Type B pancreatic cell (in vitro differentiated cells): Measurements from ENCODE around the gene DDX54. TPM values are rescaled to one million over a fixed set of nuclear protein-coding genes. Genes with fewer than 3 reads are reported as not detected.
A peak's percentile ranks its signal among the peaks of the same experiment; 100 is the strongest.

Experiments used
- DNase-seq: peaks from one replicate; pipeline ENCODE4 v3.0.0; 2021; ENCODE audit warnings: mixed read lengths; ENCODE audit not compliant: unreplicated experiment; ENCODE audit errors: extremely low spot score
- H3K27ac Mint-ChIP-seq: 2 replicates; pipeline ENCODE4 v1.8.0; 2021; ENCODE audit warnings: mild to moderate bottlenecking, mixed read lengths
- H3K27me3 Mint-ChIP-seq: 2 replicates; pipeline ENCODE4 v1.8.0; 2021; ENCODE audit warnings: mixed read lengths
- H3K36me3 Mint-ChIP-seq: 2 replicates; pipeline ENCODE4 v1.8.0; 2021; ENCODE audit warnings: mixed read lengths
- H3K4me1 Mint-ChIP-seq: one replicate; pipeline ENCODE4 v1.8.0; 2021; ENCODE audit warnings: mixed read lengths; ENCODE audit not compliant: unreplicated experiment
- H3K4me3 Mint-ChIP-seq: 2 replicates; pipeline ENCODE4 v1.8.0; 2021; ENCODE audit warnings: mild to moderate bottlenecking, mixed read lengths
- H3K9me3 Mint-ChIP-seq: 2 replicates; pipeline ENCODE4 v1.8.0; 2021; ENCODE audit warnings: mixed read lengths
- total RNA-seq: library from RNA; stranded (reverse); gene quantifications from 2 replicates; pipeline ENCODE4 v1.2.1, GENCODE V29; 2021; ENCODE audit warnings: low replicate concordance
- TF ChIP-seq, protein P1 (sequence below): fragments of 200-600 bp; sonication (generic); conservative IDR thresholded peaks from 2 replicates; pipeline ENCODE4 v1.5.0; 2021; ENCODE audit warnings: antibody characterized with exemption, mild to moderate bottlenecking

DDX54 gene
- total RNA-seq, 1 donor from 2014 or later, result 66.1 TPM

- Mint-ChIP-seq H3K27me3 (peaks cover 24% of the 10 kb centered on the region), H3K36me3 (no peaks in the 10 kb centered on the region)
These were observed 35.7 kb downstream of the DDX54 start, which contains the start of gene CFAP73 for GRCh38 chr12:113149361-113150150. CFAP73 (plus strand) TSS chr12:113149724; CDS start chr12:113149858, 134 bp downstream.

GRCh38 chr12:113146999-113147398 lies 38.3 kb downstream of the DDX54 start:
- no peak overlapping the region for H3K27ac Mint-ChIP-seq
- peaks cover 3% of the 10 kb centered on the region for H3K27me3 Mint-ChIP-seq
- no peak overlapping the region for H3K4me3 Mint-ChIP-seq
- H3K9me3 Mint-ChIP-seq, result no peaks in the 10 kb centered on the region
- TF ChIP-seq, protein P1, sequence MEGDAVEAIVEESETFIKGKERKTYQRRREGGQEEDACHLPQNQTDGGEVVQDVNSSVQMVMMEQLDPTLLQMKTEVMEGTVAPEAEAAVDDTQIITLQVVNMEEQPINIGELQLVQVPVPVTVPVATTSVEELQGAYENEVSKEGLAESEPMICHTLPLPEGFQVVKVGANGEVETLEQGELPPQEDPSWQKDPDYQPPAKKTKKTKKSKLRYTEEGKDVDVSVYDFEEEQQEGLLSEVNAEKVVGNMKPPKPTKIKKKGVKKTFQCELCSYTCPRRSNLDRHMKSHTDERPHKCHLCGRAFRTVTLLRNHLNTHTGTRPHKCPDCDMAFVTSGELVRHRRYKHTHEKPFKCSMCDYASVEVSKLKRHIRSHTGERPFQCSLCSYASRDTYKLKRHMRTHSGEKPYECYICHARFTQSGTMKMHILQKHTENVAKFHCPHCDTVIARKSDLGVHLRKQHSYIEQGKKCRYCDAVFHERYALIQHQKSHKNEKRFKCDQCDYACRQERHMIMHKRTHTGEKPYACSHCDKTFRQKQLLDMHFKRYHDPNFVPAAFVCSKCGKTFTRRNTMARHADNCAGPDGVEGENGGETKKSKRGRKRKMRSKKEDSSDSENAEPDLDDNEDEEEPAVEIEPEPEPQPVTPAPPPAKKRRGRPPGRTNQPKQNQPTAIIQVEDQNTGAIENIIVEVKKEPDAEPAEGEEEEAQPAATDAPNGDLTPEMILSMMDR, result no peak
- no peaks in the 10 kb centered on the region for H3K36me3 Mint-ChIP-seq
- H3K4me1 Mint-ChIP-seq, result peaks cover 16% of the 10 kb centered on the region
- no peak for DNase-seq

More at GRCh38 chr12:113149361-113150150, 35.7 kb downstream of the DDX54 start, which contains the start of gene CFAP73:
- TF ChIP-seq, protein P1, result peak; percentile 24
- peak within 1 kb of the TSS; percentile 90 for H3K27ac Mint-ChIP-seq
- peaks cover 21% of the 10 kb centered on the region for H3K4me1 Mint-ChIP-seq
- H3K4me3 Mint-ChIP-seq, result peak within 1 kb of the TSS; percentile 57
- no peaks in the 10 kb centered on the region for H3K9me3 Mint-ChIP-seq
- peak; percentile 85 for DNase-seq

- peak overlapping the region; percentile 64 for H3K27ac Mint-ChIP-seq
- no peaks in the 10 kb centered on the region for H3K36me3 Mint-ChIP-seq
- no peak overlapping the region for H3K4me3 Mint-ChIP-seq
- DNase-seq, result no peak
- peaks cover 16% of the 10 kb centered on the region for H3K4me1 Mint-ChIP-seq
- no peaks in the 10 kb centered on the region for H3K27me3 Mint-ChIP-seq
- no peaks in the 10 kb centered on the region for H3K9me3 Mint-ChIP-seq
- TF ChIP-seq, protein P1, result no peak
These were observed 39.3 kb downstream of the DDX54 start for GRCh38 chr12:113145720-113146551.

DNA sequence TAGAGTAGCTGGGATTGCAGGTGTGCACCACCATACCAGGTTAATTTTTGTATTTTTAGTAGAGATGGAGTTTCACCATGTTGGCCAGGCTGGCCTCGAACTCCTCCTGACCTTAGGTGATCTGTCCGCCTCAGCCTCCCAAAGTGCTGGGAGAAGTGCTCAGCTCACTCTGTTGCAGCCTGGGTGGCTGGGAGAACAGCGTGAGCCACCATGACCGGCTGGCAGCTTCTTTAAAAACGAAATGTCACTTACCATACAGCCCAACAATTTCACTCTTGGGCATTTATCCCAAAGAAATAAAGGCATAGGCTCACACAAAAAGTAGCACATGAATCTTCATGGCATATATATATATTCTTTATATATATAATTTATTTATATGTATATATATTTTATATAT lies 40.5 kb downstream of the DDX54 start:
- no peak overlapping the region for H3K4me3 Mint-ChIP-seq
- H3K4me1 Mint-ChIP-seq, result peaks cover 7% of the 10 kb centered on the region
- no peak overlapping the region for H3K27ac Mint-ChIP-seq
- DNase-seq, result no peak
- H3K9me3 Mint-ChIP-seq, result no peaks in the 10 kb centered on the region
- no peaks in the 10 kb centered on the region for H3K27me3 Mint-ChIP-seq
- TF ChIP-seq, protein P1, result no peak
- no peaks in the 10 kb centered on the region for H3K36me3 Mint-ChIP-seq

GRCh38 chr12:113143959-113144358 lies 41.3 kb downstream of the DDX54 start:
- TF ChIP-seq, protein P1, result no peak
- no peaks in the 10 kb centered on the region for H3K9me3 Mint-ChIP-seq

More at GRCh38 chr12:113143959-113144358, 41.3 kb downstream of the DDX54 start:
- no peak overlapping the region for H3K27ac Mint-ChIP-seq
- H3K36me3 Mint-ChIP-seq, result no peaks in the 10 kb centered on the region
- no peak for DNase-seq
- H3K4me1 Mint-ChIP-seq, result no peaks in the 10 kb centered on the region
- no peaks in the 10 kb centered on the region for H3K27me3 Mint-ChIP-seq
- H3K4me3 Mint-ChIP-seq, result no peak overlapping the region
